NCI-H226 (cell line): ENCODE measurements around the gene TMEM156.
"Not testable (repeated sequence)": the region's sequence is repeated elsewhere in the genome, so short reads cannot be mapped to it uniquely, and the experiment has no call there.

Experiments used
- DNase-seq: peaks from one replicate; pipeline ENCODE4 v3.0.0-alpha.2; 2015

Gene TMEM156

DNA sequence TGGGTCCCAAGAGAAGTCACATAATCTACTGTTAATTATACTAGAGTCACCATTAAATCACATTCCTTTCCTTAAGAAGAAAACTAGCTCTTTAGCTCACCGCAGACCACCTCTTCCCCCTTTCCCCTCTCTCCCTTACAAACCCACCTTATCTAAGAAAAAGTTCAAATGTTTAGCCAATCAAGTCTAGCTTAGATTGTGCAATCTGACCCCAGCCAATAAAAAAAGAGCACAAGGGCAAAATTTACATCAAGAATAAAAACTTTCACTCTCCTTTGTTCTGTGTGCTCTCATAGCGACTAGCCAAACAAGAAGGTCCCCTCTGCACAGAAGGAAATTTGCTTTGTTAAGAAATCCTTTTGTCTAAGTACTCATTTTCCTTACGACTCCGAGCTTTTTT is 76.3 kb downstream of the TMEM156 start:
- no peak for DNase-seq

DNA sequence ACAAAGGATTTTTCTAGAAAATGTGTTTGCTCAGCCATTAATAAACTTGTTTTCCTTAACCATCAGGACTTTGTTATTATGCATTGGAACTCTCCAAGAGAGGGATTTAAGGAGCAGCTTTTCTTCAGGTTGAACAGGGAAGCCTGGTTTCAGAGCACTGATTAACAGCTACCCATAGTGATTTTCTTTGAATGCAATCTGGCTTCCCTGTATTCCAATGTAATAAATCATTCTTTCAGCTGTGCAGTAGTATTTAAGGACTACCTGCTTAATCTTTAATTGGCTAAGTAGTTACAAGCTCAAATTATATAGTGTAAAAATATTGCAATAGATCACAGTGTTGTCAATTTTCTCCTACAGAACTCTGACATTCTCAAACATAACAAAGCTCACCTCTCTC is 77.5 kb downstream of the TMEM156 start:
- no peak for DNase-seq

DNA sequence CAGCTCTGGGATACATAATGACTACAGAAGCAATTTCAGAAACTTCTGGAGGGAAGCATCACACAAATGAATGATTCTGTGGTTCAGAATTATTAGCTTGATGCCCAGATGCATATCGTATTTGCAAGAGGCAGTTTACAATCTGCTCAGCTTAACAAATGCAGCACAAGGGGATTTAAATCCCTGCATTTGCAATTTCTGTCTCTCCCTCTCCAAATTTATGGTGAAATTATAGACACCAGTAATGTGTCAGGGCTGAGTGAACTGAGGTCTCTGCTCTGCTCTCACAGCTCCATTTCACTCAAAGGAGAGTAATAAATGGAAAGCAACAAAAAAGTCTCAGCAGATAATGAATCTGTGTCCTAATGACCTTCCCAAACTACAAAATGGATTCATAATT is 80.2 kb downstream of the TMEM156 start:
- DNase-seq: no peak

DNA sequence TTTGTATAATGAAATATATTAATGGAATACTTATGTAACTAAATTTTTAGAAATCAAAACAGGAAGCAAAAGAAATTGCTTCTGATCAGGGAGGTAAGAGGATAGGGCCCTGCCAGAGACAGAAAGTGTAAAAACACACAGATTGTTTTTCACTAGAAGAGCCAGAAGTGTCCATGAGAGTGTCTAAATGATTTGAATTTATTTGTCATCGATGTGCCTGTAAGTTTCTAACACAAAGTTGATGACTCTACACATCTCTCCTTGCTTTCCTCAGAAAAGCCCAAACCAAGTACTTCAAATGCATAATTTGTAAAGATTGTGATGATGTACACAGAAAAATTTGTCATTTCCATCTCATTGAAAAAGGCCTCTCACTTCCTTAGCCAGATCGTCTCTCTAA is 80.6 kb downstream of the TMEM156 start:
- DNase-seq: no peak

DNA sequence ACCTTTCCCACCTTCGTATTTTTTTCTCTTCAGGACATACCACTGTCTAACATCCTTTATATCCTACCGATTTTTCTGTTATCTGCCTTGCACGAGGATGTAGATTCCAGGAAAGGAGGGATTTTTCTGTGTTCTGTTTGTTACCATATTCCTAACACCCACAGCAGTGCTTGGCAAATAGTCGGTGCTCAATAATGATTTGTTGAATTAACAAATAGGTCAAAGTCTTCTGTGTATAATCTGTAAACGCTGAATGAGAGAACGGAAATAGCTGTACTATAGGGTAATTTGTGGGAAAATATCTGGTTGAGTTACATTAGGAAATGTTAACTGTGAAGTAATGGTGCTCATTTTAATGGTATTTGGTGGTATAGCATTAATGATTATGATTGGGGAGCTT is 81.5 kb downstream of the TMEM156 start:
- DNase-seq: no peak

DNA sequence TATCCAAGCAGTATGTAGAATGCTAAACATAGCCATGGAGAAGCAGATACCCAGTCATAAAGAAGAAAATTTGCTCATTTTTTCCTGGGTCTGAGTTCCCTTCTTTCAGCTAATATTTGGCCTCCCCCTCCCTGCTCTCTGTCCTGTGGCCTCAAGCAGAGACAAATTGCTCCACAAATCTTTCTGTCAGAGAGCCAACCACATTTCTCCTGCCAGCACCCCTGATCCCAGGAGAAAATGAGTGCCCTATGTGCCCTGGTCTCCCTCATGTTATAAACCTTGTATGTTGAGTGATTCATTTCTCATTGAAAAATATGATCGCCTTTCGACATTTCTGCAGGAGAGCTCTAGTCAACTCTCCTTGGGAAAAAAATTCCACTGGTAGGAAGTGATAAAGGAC is 82.0 kb downstream of the TMEM156 start:
- DNase-seq: peak; percentile 17

DNA sequence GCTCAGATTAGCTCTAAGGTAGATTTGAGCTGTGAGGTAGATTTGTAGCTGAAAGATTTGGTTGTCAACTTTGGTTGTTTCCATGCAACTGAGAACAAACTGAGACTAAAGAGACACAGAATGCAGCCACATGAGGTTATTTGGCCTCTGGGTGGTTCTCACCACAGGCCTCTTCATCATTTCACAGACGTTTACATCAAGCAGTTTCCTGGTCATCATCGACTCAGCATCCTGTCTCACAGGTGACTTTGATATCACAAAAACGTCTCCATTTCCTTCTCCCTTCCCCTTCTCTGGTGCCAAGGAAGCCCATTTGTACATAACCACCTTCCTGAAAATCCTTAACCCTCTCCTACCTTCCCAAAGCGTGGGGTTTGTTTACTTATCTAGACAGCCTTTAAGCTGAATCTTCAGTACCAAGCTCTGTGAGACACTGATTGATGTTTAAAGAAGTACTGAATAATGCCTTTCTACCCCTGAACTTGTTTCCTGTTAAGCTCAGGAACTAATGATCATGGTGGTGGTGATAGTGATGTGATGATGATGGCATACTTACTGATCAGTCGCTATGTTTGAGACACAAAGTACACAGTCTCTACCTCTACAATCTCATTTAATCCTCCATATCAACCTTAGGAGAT is 82.7 kb downstream of the TMEM156 start:
- peak; percentile 72 for DNase-seq

DNA sequence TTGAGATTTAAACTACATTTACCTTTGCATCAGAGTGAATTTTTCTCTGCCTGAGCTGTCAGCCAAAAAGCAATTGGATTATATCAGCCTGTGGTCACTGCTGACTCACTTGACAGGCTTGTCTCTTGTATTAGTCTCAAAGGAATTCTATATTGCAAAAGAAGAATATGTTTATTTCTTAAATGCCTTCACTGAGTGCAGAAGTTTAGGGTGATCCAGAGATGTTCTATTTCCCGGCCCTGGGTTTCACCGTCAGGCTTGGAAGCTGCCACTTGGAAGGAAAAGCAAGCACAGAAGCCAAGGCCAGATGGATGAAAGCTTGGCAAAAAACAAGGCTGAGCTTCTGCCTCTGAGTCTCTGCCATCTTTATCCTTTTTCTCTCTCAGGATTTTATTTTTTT is 83.7 kb downstream of the TMEM156 start:
- DNase-seq: peak; percentile 83

DNA sequence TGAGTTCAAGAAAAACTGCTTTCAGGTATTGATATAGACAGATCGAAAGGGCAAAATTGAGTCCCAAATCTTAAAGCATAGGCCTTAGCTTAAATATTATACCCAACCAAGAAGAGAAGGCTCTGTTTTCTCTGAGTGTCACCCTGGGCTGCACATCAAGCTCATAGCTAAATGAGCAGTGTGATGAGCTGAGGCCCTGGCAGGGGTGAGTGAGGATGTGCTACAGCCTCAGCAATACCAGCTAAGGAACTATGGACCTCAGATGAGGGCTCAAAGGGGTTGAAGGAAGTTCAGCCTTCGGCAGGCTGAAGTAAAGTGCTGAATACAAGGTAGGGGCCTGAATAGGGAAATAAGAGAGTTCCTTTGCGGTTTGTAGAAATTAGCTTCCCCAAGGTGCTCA is 85.3 kb downstream of the TMEM156 start:
- no peak for DNase-seq

DNA sequence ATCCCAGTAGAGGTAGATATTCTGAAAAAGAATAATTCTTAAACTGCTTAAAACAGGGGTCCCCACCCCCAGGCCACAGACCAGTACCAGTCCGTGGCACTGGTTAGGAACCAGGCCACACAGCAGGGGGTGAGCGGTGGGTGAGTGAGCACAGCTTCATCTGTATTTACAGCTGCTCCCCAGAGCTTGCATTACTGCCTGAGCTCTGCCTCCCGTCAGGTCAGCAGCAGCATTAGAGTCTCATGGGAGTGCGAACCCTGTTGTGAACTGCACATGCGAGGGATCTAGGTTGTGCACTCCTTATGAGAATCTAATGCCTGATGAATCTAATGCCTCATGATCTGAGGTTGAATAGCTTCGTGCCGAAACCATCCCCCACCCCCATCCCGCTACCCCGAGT is 87.8 kb downstream of the TMEM156 start:
- DNase-seq: no peak

DNA sequence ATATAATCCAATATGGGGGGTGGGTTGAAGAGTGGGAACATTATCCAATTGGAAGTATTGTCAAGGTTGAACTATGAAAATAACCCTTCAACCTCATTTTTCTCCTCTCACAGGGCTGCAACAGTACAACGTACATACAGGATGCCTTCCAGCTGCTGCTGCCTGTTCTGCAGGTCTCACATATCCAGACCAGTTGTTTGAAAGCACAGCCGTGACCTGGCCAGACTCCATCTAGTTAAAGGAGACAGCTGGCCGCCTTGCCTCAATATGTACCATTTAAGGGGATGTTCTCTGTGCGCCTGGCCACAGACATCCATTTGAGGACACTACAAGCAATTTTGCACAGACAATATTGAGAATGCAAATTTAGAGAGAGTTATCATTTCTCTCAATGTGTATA is 88.9 kb downstream of the TMEM156 start:
- no peak for DNase-seq

DNA sequence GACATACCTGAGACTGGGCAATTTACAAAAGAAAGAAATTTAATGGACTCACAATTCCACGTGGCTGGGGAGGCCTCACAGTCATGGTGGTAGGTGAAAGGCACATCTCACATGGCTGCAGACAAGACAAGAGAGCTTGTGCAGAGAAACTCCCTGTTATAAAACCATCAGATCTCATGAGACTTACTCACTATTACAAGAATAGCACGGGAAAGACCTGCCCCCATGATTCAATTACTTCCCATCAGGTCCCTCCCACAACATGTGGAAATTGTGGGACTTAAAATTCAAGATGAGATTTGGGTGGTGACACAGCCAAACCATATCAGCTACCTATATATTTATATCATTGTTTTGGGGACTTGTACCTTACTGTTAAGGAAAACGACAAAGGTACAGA is 90.3 kb downstream of the TMEM156 start:
- not testable (repeated sequence) for DNase-seq

DNA sequence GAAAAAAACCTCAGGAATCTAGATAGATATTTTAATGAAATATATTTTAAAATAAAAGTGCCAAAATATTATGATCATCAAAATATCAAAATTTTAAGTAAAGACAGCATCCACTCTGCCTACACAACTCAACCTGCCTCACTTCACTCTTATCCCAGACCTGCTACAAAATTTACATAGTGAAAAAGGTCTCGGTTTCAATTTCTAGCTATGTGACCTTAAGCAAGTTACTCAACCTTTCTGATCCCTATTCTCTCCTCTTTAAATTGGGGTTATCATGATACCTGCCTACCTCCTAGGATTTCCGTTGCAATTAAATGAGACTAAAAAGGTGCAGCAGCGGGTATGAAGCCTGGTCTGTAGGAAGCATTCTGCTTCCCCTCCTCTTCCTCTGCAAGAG is 91.7 kb downstream of the TMEM156 start:
- no peak for DNase-seq

DNA sequence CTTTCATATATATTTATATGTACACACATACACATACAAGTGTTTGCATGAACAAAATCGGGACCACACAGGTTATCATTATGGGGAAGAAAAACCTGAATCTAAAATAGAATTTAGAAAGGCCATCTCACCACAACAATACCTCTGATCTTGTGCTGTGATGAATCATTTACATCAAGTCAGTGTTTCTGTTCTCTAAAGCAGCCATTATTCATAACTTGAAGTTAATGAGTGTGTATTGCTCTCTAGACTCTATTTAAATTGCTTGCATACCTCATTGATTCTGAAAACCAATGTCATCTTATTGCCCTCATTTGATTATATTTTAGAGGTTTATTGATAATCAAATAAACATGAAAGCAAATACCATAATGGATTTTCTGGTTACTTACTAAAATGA is 93.0 kb downstream of the TMEM156 start:
- no peak for DNase-seq

DNA sequence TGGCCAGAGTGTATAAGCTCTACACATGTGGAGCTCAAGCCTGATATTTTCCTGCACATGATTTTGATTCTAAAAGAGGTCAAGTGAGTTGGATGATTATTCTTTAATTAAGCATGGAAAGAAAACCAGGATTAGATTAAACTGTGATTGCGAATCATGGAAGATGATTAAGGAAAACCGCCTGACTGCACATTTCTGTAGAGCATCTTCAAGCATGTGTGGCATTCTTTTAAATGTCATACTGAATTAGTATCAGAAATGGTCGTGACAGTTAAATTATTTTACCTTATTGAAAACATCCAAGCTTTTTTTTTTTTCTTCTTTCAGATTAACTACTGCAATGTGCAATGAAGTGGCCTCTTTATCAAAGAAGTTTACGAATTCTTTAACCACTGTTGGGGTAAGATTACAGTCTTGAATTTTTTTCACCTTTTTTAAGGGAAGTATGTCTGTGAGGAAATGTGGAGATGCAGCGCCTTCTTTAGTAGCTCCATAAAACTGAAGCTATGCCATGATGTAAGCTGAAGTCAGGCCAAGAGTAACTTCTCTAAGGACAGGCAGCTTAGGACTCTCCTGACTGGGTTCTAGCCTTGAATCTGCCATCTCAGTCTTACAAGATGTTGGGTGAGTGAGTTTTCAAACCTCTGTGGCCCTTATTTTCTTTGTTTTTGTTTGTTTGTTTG is 96.7 kb downstream of the TMEM156 start:
- DNase-seq: no peak

DNA sequence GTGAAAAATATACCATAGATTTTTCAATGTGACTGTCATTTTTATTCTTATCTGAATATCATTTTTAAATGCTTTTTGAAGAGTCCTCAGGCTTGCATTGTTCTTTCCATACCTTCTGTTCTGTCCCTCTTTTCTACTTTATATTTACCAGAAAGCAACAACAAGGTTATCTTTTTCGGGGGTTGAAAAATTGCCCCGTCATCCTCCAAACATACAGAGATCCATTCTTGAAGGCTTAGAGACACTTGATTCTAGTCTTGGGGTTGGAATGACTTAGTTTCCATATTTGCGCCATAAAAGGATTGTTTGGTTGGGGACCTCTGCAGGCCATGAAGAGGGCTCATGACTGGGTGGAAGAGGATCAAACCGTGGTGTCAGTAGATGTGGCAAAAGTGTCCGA is 101.1 kb downstream of the TMEM156 start:
- DNase-seq: no peak

DNA sequence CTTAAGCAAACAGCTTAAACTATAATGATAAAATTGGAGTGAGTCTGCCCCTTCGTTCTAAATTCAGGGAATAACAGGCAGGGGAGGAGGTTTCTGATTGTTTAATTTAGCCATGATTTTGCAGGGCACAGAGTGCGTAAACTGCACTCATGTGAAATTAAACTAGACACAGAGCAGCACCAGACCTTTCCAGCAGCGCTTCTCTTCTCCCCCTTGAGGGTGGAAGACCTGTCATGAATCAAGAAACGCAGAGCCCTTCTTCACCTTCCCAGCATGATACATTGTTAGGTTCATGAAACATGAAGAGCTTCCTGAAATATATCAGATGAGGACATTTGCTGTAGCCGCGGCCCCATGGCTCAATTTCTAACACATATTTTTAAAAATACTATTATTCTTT is 101.5 kb downstream of the TMEM156 start:
- no peak for DNase-seq

DNA sequence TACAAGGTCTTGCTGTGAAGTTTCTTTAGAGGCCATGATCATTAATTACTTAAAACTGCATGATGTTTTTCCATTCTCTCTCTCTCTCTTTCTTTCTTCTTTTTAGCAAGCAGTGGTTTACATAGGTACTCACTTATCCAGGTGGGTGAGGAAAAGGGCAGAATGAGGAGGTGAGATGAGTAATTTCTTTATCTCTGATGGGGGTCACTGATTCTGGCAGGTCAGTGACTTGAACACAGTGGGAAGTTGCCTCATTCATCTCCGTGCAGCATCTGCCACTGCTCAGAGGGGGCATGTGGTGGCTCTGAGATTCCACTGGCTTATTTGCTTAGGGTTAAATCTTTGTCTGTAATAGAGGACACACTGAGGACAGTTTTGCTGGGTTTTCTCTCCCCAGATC is 102.0 kb downstream of the TMEM156 start:
- no peak for DNase-seq

DNA sequence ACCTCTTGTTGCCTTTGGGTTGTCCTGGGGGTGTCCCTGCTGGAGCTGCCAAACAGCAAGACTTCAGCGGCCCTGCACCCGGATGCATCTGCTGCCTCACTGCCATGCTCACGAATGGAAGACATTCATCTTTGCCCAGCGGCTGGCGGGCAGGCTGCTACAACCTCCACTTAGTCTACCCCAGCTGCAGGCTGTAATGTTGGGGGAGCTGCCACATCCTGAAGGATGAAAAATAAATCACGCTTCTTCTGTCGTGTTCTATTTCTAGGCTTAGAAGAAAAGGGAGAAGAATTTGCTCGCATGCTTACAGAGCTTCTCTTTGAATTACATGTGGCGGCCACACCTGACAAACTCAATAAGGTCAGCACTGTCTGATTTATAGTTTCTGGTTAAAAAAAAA is 103.2 kb downstream of the TMEM156 start:
- no peak for DNase-seq

DNA sequence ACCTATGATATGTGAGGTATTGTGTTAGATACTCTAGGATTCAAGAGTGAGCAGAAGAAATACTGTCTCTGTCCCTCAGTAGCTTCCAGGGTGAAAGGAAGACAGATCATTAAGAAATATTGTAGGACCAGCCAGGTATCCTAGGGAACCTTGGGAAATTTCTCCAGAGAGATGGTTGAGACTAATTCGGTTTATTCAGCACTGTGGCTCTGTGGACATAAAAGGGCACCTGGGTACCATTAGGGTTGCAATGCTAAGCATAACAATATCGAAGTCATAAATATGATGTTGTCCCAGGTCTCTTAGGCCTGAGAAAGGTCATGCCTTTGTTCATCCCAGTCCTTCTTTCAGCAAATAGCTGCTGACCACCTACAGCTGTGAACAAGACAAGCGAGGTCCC is 103.6 kb downstream of the TMEM156 start:
- no peak for DNase-seq

DNA sequence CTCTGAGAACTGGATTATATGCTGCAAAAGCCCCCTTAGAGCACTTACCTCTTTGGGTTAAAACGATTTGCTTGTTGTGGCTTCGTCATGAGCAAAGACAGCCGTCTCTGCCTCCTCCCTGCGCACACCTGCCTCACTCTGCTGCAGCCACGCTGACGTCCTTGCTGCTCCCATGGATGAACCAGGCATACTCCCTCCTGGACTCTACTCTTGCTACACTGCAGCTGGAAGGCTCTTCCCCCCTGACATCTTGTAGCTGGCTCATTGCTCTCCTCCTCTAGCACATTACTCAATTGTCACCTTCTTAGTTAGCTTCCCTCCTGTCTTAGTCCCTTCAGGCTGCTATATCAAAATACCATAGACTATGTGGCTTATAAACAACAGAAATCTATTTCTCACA is 105.3 kb downstream of the TMEM156 start:
- DNase-seq: no peak

DNA sequence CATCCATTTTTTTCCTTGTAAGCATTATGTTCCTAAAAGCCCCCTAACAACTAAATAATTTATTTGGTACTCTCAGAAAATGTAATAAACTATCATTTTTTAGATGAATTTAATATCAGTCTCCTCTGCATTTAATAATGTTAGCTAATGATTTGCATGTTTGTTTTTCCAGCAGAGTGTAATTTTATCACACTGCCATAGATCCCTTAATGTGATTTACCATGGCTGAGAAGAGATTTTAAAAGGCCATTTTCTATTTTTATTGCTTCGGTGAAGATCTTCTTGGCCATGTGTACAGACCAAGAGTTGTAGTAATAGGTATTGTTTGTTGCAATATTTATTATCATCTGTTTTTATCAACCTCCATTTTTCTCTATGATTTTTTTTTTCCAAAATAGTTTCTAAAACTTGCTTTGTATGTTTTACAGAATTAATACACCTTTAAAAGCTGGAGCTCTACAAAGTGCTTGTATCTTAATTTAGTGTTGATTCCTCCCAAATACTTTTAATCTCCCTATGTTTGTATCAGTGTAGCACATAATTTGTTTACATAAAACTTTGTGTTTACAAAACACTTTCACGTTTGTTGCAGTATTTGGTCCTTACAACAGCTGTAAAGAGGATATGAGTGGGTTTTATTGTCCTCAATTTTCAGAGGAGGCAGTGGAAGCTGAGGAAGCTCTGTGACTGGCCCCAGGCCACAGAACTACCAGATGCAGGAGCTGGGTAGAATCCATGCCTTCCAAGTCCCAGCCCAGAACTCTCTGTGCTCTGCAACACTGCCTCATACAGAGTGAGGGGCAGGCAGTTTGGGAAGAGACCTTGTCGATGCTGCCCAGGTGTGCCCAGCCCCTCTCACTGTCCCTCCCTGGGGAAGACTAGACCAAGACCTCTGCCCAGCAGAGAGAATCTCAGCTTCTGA is 106.5 kb downstream of the TMEM156 start:
- no peak for DNase-seq

DNA sequence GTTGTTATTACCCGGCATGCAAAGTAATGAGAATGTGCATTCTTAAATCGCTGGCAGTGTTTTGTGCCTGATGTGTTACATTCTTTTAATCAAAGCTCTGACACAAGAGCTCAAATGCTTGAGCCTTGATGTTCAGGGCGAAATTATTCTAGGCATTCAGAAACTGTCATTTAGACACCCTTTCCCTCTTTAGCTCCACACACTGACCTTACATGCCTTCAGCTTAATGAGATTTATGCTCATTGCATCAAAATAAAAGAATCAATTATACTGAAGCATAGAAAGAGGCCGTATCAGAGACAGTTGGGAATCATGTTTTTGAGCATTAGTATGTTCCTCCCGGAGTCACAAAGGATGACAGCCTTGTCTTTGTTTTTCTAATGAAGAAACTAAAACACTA is 107.9 kb downstream of the TMEM156 start:
- no peak for DNase-seq

DNA sequence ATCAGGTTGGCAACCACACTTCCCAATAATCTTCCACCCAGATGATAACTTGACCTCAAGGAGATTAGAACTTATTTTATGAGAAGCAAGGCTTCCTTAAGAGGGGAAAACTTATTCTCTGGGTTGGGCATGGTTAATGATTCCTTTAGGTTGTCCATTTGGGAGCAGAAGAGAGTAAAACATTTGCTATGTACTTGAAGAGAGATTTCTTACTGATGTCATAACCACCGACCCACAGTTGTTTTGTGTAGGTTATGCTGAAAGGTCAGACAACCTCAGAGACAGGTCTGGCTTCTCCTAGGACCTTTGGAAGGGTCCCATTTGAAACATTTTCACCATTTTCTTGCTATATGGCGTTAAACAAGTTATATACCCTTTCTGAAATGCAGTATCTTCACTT is 108.5 kb downstream of the TMEM156 start:
- DNase-seq: no peak
